Measurements from ENCODE around the gene CBR1.
"Not testable (repeated sequence)": the region's sequence is repeated elsewhere in the genome, so short reads cannot be mapped to it uniquely, and the experiment has no call there.

CBR1 gene

GRCh38 chr21:36068748-36069398, 951 bp upstream of the CBR1 start:
- Histone ChIP-seq H3K9me3 (ENCODE audit: control insufficient read depth, low read length) (peaks cover 18% of the 10 kb centered on the region), H3K4me1 (ENCODE audit: control insufficient read depth, insufficient read depth, low read length, poor library complexity, severe bottlenecking) (no peaks in the 10 kb centered on the region), H3K4me3 (ENCODE audit: extremely low read depth, insufficient read depth, low read length, poor library complexity, severe bottlenecking) (no peak overlapping the region), H3K27ac (ENCODE audit: low read depth, low read length, severe bottlenecking) (no peak overlapping the region), H3K36me3 (ENCODE audit: control insufficient read depth, insufficient read depth, low read length) (peaks cover 6% of the 10 kb centered on the region)
- whole genome bisulfite sequencing, 2 experiments (ENCODE audit: insufficient coverage in 2 of 2): 100% methylated on average over 1 to 4 of the region's 5 CpGs

GRCh38 chr21:36070999-36071398, 1.2 kb downstream of the CBR1 start:
- WGBS, 2 experiments (ENCODE audit: insufficient coverage in 2 of 2): 89 to 90% methylated on average over 6 to 7 of the region's 7 CpGs

GRCh38 chr21:36072453-36073162, 2.8 kb downstream of the CBR1 start:
- Histone ChIP-seq H3K9me3 (ENCODE audit: control insufficient read depth, low read length) (peaks cover 18% of the 10 kb centered on the region), H3K4me3 (ENCODE audit: extremely low read depth, insufficient read depth, low read length, poor library complexity, severe bottlenecking) (no peak overlapping the region), H3K27ac (ENCODE audit: low read depth, low read length, severe bottlenecking) (no peak overlapping the region), H3K36me3 (ENCODE audit: control insufficient read depth, insufficient read depth, low read length) (peaks cover 6% of the 10 kb centered on the region), H3K4me1 (ENCODE audit: control insufficient read depth, insufficient read depth, low read length, poor library complexity, severe bottlenecking) (no peaks in the 10 kb centered on the region)
- WGBS, 2 experiments (ENCODE audit: insufficient coverage in 2 of 2): 97 to 98% methylated on average over 11 to 12 of the region's 12 CpGs

More at GRCh38 chr21:36070999-36071398, 1.2 kb downstream of the CBR1 start:
- Histone ChIP-seq H3K27ac (ENCODE audit: low read depth, low read length, severe bottlenecking) (no peak overlapping the region), H3K4me1 (ENCODE audit: control insufficient read depth, insufficient read depth, low read length, poor library complexity, severe bottlenecking) (no peaks in the 10 kb centered on the region), H3K36me3 (ENCODE audit: control insufficient read depth, insufficient read depth, low read length) (peaks cover 6% of the 10 kb centered on the region), H3K4me3 (ENCODE audit: extremely low read depth, insufficient read depth, low read length, poor library complexity, severe bottlenecking) (no peak overlapping the region), H3K9me3 (ENCODE audit: control insufficient read depth, low read length) (peaks cover 18% of the 10 kb centered on the region)

- Histone ChIP-seq H3K9me3 (ENCODE audit: control insufficient read depth, low read length) (peaks cover 14% of the 10 kb centered on the region), H3K36me3 (ENCODE audit: control insufficient read depth, insufficient read depth, low read length) (peaks cover 6% of the 10 kb centered on the region), H3K4me1 (ENCODE audit: control insufficient read depth, insufficient read depth, low read length, poor library complexity, severe bottlenecking) (no peaks in the 10 kb centered on the region), H3K4me3 (ENCODE audit: extremely low read depth, insufficient read depth, low read length, poor library complexity, severe bottlenecking) (no peak overlapping the region), H3K27ac (ENCODE audit: low read depth, low read length, severe bottlenecking) (no peak overlapping the region)
- 74 to 83% methylated on average over 3 of the region's 3 CpGs for WGBS, 2 experiments (ENCODE audit: insufficient coverage in 2 of 2)
These were observed 3.4 kb downstream of the CBR1 start for GRCh38 chr21:36073181-36073580.

- 100% methylated on average over 1 of the region's 5 CpGs for WGBS, 2 experiments (ENCODE audit: insufficient coverage in 2 of 2)
- H3K9me3 ChIP-seq (ENCODE audit: control insufficient read depth, low read length); H3K36me3 ChIP-seq (ENCODE audit: control insufficient read depth, insufficient read depth, low read length); H3K4me3 ChIP-seq (ENCODE audit: extremely low read depth, insufficient read depth, low read length, poor library complexity, severe bottlenecking); H3K4me1 ChIP-seq (ENCODE audit: control insufficient read depth, insufficient read depth, low read length, poor library complexity, severe bottlenecking); H3K27ac ChIP-seq (ENCODE audit: low read depth, low read length, severe bottlenecking): not testable (repeated sequence)
These were observed 4.1 kb downstream of the CBR1 start for GRCh38 chr21:36073911-36074310.

- H3K9me3 ChIP-seq (ENCODE audit: control insufficient read depth, low read length): no peaks in the 10 kb centered on the region
- H3K4me3 ChIP-seq (ENCODE audit: extremely low read depth, insufficient read depth, low read length, poor library complexity, severe bottlenecking): no peak overlapping the region
- no peaks in the 10 kb centered on the region for H3K4me1 ChIP-seq (ENCODE audit: control insufficient read depth, insufficient read depth, low read length, poor library complexity, severe bottlenecking)
- H3K27ac ChIP-seq (ENCODE audit: low read depth, low read length, severe bottlenecking): no peak overlapping the region
- WGBS, 2 experiments (ENCODE audit: insufficient coverage in 2 of 2): 78 to 100% methylated on average over 1 to 3 of the region's 3 CpGs
- H3K36me3 ChIP-seq (ENCODE audit: control insufficient read depth, insufficient read depth, low read length): peaks cover 6% of the 10 kb centered on the region
These were observed 5.3 kb downstream of the CBR1 start for GRCh38 chr21:36075171-36075570.

GRCh38 chr21:36075953-36076352, 6.1 kb downstream of the CBR1 start:
- no peaks in the 10 kb centered on the region for H3K4me1 ChIP-seq (ENCODE audit: control insufficient read depth, insufficient read depth, low read length, poor library complexity, severe bottlenecking)
- H3K4me3 ChIP-seq (ENCODE audit: extremely low read depth, insufficient read depth, low read length, poor library complexity, severe bottlenecking): no peak overlapping the region
- 100% methylated on average over 3 of the region's 5 CpGs; no CpG with 5 or more reads in 1 of the 2 experiments for WGBS, 2 experiments (ENCODE audit: insufficient coverage in 2 of 2)

GRCh38 chr21:36076878-36077655, 7.2 kb downstream of the CBR1 start:
- H3K4me1 ChIP-seq (ENCODE audit: control insufficient read depth, insufficient read depth, low read length, poor library complexity, severe bottlenecking): no peaks in the 10 kb centered on the region
- peaks cover 6% of the 10 kb centered on the region for H3K36me3 ChIP-seq (ENCODE audit: control insufficient read depth, insufficient read depth, low read length)
- no peak overlapping the region for H3K27ac ChIP-seq (ENCODE audit: low read depth, low read length, severe bottlenecking)
- no peak overlapping the region for H3K4me3 ChIP-seq (ENCODE audit: extremely low read depth, insufficient read depth, low read length, poor library complexity, severe bottlenecking)
- no peaks in the 10 kb centered on the region for H3K9me3 ChIP-seq (ENCODE audit: control insufficient read depth, low read length)
- WGBS, 2 experiments (ENCODE audit: insufficient coverage in 2 of 2): 89% methylated on average over 3 of the region's 7 CpGs; no CpG with 5 or more reads in 1 of the 2 experiments

More at GRCh38 chr21:36075953-36076352, 6.1 kb downstream of the CBR1 start:
- Histone ChIP-seq H3K9me3 (ENCODE audit: control insufficient read depth, low read length) (no peaks in the 10 kb centered on the region), H3K27ac (ENCODE audit: low read depth, low read length, severe bottlenecking) (no peak overlapping the region), H3K36me3 (ENCODE audit: control insufficient read depth, insufficient read depth, low read length) (peaks cover 6% of the 10 kb centered on the region)

- Histone ChIP-seq H3K4me3 (ENCODE audit: extremely low read depth, insufficient read depth, low read length, poor library complexity, severe bottlenecking) (no peak overlapping the region), H3K4me1 (ENCODE audit: control insufficient read depth, insufficient read depth, low read length, poor library complexity, severe bottlenecking) (no peaks in the 10 kb centered on the region), H3K9me3 (ENCODE audit: control insufficient read depth, low read length) (no peaks in the 10 kb centered on the region), H3K36me3 (ENCODE audit: control insufficient read depth, insufficient read depth, low read length) (peaks cover 2% of the 10 kb centered on the region), H3K27ac (ENCODE audit: low read depth, low read length, severe bottlenecking) (no peak overlapping the region)
- 73 to 86% methylated on average over 6 to 8 of the region's 9 CpGs for WGBS, 2 experiments (ENCODE audit: insufficient coverage in 2 of 2)
These were observed 7.9 kb downstream of the CBR1 start for GRCh38 chr21:36077758-36078157.

GRCh38 chr21:36079010-36079649, 9.3 kb downstream of the CBR1 start:
- no peaks in the 10 kb centered on the region for H3K36me3 ChIP-seq (ENCODE audit: control insufficient read depth, insufficient read depth, low read length)
- no peak overlapping the region for H3K4me3 ChIP-seq (ENCODE audit: extremely low read depth, insufficient read depth, low read length, poor library complexity, severe bottlenecking)
- WGBS, 2 experiments (ENCODE audit: insufficient coverage in 2 of 2): 80 to 91% methylated on average over 12 to 14 of the region's 14 CpGs
- no peak overlapping the region for H3K27ac ChIP-seq (ENCODE audit: low read depth, low read length, severe bottlenecking)
- H3K9me3 ChIP-seq (ENCODE audit: control insufficient read depth, low read length): no peaks in the 10 kb centered on the region
- H3K4me1 ChIP-seq (ENCODE audit: control insufficient read depth, insufficient read depth, low read length, poor library complexity, severe bottlenecking): no peaks in the 10 kb centered on the region
